Panc1 (cell line): ENCODE measurements around the gene ARHGEF38.

Source experiments
- CTCF ChIP-seq: fragments of 450-650 bp; IDR thresholded peaks from 2 replicates; pipeline ENCODE4 v1.5.1; 2017; ENCODE audit warnings: mild to moderate bottlenecking
- TF ChIP-seq, protein P1 (sequence below), 2 experiments: IDR thresholded peaks; 2 replicates each; pipeline ENCODE4 v1.6.1; 2011 to 2012; ENCODE audit warnings: low read depth in 2 of 2, control low read depth in 1 of 2, low read length in 1 of 2, mild to moderate bottlenecking in 1 of 2, moderate library complexity in 1 of 2; ENCODE audit not compliant: insufficient read depth in 1 of 2

- TF ChIP-seq CTCF = no peak
- TF ChIP-seq, protein P1, sequence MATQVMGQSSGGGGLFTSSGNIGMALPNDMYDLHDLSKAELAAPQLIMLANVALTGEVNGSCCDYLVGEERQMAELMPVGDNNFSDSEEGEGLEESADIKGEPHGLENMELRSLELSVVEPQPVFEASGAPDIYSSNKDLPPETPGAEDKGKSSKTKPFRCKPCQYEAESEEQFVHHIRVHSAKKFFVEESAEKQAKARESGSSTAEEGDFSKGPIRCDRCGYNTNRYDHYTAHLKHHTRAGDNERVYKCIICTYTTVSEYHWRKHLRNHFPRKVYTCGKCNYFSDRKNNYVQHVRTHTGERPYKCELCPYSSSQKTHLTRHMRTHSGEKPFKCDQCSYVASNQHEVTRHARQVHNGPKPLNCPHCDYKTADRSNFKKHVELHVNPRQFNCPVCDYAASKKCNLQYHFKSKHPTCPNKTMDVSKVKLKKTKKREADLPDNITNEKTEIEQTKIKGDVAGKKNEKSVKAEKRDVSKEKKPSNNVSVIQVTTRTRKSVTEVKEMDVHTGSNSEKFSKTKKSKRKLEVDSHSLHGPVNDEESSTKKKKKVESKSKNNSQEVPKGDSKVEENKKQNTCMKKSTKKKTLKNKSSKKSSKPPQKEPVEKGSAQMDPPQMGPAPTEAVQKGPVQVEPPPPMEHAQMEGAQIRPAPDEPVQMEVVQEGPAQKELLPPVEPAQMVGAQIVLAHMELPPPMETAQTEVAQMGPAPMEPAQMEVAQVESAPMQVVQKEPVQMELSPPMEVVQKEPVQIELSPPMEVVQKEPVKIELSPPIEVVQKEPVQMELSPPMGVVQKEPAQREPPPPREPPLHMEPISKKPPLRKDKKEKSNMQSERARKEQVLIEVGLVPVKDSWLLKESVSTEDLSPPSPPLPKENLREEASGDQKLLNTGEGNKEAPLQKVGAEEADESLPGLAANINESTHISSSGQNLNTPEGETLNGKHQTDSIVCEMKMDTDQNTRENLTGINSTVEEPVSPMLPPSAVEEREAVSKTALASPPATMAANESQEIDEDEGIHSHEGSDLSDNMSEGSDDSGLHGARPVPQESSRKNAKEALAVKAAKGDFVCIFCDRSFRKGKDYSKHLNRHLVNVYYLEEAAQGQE (IDR thresholded peaks at IDR 0.05; ENCODE audit: insufficient read depth in 1 of 2, low read depth in 2 of 2, low read length in 1 of 2) = no peak
Measured at GRCh38 chr4:105632599-105632998, 80.2 kb downstream of the ARHGEF38 start.
